ENCODE results near the gene CGB7.
A peak's percentile ranks its signal among the peaks of the same experiment; 100 is the strongest.
"Not testable (repeated sequence)": the region's sequence is repeated elsewhere in the genome, so short reads cannot be mapped to it uniquely, and the experiment has no call there.

Gene CGB7

DNA sequence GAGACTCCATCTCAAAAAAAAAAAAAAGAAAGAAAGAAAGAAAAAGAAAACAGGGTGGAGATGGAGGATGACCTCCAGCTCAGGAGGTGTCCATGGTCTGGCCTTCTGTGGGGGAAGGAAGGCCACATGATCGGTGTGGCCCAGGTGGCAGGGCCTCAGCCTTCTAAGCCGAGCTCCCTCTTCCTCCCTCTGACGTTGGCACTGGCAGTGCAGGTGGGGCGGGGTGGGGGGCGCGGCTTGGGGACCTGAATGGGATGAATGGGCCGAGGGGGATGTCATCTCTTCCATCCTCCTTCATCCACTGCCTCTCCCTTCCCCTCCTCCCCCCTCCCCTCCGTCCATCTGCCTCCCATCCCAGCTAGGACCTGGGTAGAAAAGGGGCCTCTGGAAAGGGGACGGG lies 17.8 kb downstream of the CGB7 start:
- not testable (repeated sequence) for DNase-seq

DNA sequence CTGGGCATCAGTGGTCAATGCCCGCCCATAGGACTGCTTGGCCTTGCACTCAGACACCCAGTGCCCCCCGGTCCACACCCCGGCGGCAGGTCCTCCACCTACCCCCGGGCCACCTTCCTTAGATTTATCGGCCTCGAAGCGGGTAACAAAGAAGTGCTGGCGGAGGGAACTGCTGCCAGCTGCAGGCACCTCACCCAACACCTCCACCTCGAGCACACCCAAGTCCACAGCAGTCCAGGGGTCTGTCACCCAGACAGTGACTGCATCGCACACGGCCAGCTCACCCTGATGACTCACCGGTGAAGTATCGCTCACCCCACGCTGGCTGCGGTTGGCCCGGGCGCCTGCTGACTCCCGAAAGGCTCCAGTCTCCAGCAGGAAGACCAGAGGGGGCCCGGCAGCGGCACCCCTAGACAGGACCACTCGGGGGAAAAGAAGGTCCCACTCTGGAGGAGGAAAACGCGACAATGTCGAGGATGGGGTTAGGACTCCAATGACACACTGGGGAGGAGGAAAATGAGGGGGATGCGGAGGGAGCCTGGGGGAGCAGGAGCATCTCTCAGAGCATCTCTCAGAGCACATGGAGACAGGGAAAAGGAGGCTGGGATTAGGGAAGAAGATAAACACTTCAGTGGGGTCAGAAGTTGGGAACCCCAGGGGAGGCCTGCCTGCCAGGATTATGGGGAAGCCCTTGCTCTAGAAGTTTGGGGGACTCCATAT lies 18.8 kb downstream of the CGB7 start:
- not testable (repeated sequence) for DNase-seq

DNA sequence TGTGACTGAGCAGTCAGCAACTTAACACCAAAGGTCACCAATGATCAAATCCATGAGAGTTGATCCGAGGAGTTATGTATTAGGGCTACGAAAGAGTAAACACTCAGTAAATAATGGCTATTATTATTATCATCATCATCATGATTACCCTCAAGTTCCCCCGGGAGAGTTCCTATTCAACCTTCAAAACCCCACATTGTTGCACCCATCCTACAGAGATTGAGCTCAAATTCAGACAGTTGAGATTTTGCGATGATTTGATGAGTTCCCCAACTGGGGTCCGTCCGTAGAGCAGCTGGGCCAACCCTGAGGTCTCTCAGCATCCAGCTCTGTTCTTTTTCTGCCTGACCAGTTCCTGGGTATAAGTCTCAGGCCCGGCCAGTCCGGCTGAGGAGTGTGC lies 19.4 kb downstream of the CGB7 start:
- not testable (repeated sequence) for DNase-seq

DNA sequence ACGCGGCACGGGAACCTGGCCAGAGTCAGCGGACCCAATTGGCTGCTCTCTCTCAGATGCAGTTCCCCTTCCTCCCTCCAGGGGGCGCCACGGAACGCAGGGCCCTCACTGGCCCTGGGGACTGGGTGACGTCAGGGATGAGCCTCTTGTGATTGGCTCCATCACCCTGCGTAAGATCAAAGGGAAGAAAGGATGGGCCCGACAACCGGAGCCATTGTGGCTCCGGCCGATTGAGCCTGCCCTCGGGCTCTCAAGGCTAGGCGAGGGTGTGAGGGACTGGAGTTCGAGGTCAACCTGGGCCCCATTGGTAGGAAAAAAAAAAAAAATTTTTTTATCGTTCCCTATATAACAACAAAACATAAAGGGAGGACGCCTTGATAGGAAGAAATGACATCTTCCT lies 20.7 kb downstream of the CGB7 start, which contains the start of gene CGB1:
TSS of gene CGB1 (minus strand) at position 81 of the 400 bp plus-strand sequence. CDS start 184 bp downstream, outside the sequence.
- peak; percentile 74 for DNase-seq

DNA sequence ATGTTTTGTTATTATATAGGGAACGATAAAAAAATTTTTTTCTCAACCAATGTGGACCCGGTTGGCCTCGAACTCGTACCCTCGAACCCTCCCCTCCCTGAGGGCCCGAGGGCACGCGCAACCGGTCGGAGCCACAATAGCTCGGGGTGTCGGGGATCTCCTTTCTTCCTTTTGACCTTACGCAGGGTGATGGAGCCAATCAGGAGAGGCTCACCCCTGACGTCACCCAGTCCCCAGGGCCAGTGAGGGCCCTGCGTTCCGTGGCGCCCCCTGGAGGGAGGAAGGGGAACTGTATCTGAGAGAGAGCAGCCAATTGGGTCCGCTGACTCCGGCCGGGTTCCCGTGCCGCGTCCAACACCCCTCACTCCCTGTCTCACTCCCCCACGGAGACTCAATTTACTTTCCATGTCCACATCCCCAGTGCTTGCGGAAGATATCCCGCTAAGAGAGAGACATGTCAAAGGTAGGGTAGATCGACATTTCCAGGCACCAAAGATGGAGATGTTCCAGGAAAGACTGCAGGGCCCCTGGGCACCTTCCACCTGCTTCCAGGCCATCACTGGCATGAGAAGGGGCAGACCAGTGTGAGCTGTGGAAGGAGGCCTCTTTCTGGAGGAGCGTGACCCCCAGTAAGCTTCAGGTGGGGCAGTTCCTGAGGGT lies 25.8 kb downstream of the CGB7 start, which contains the start of gene CGB2:
TSS of gene CGB2 (plus strand) at position 249 of the 660 bp plus-strand sequence. CDS start at position 455, 206 bp downstream.
- peak; percentile 91 for DNase-seq

DNA sequence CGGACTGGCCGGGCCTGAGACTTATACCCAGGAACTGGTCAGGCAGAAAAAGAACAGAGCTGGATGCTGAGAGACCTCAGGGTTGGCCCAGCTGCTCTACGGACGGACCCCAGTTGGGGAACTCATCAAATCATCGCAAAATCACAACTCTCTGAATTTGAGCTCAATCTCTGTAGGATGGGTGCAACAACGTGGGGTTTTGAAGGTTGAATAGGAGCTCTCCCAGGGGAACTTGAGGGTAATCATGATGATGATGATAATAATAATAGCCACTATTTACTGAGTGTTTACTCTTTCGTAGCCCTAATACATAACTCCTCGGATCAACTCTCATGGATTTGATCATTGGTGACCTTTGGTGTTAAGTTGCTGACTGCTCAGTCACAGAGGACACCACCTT lies 27.2 kb downstream of the CGB7 start:
- not testable (repeated sequence) for DNase-seq

DNA sequence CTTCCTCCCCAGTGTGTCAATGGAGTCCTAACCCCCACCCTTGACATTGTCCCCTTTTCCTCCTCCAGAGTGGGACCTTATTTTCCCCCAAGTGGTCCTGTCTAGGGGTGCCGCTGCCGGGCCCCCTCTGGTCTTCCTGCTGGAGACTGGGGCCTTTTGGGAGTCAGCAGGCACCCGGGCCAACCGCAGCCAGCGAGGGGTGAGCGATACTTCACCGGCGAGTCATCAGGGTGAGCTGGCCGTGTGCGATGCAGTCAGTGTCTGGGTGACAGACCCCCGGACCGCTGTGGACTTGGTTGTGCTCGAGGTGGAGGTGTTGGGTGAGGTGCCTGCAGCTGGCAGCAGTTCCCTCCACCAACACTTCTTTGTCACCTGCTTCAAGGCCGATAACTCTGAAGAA lies 27.8 kb downstream of the CGB7 start:
- not testable (repeated sequence) for DNase-seq

DNA sequence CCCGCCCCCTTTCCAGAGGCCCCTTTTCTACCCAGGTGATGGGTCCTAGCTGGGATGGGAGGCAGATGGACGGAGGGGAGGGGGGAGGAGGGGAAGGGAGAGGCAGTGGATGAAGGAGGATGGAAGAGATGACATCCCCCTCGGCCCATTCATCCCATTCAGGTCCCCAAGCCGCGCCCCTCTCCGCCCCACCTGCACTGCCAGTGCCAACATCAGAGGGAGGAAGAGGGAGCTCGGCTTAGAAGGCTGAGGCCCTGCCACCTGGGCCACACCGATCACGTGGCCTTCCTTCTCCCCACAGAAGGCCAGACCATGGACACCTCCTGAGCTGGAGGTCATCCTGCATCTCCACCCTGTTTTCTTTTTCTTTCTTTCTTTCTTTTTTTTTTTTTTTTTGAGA lies 28.9 kb downstream of the CGB7 start:
- not testable (repeated sequence) for DNase-seq

DNA sequence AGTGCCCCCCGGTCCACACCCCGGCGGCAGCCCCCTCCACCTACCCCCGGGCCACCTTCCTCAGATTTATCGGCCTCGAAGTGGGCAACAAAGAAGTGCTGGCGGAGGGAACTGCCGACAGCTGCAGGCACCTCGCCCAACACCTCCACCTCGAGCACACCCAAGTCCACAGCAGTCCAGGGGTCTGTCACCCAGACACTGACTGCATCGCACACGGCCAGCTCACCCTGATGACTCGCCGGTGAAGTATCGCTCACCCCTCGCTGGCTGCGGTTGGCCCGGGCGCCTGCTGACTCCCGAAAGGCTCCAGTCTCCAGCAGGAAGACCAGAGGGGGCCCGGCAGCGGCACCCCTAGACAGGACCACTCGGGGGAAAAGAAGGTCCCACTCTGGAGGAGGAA lies 31.9 kb downstream of the CGB7 start:
- not testable (repeated sequence) for DNase-seq

DNA sequence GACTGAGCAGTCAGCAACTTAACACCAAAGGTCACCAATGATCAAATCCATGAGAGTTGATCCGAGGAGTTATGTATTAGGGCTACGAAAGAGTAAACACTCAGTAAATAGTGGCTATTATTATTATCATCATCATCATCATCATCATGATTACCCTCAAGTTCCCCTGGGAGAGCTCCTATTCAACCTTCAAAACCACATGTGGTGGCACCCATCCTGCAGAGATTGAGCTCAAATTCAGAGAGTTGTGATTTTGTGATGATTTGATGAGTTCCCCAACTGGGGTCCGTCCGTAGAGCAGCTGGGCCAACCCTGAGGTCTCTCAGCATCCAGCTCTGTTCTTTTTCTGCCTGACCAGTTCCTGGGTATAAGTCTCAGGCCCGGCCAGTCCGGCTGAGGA lies 32.5 kb downstream of the CGB7 start:
- DNase-seq: not testable (repeated sequence)

DNA sequence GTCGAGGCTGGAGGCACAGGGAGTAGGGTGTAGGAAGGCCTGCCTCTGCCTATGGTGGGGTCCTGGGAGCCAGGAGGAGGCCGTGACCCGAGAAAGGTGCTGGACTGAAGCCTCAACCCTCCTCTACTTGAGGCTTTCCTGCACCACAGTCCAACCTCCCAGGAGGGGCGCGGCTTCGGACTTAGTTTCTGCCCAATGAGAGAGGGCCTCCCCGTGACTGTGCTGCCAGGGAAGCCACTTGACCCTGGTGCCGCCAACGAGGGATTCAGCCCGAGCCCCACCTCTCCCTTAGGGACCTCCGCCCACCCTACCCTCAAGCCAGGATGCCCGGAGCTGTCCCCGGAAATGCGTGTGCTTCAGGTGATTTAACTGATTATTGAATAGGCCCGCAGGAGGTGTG lies 33.3 kb downstream of the CGB7 start, which contains the start of gene CGB3:
TSS of gene CGB3 (minus strand) at position 101 of the 400 bp plus-strand sequence. CDS start 362 bp downstream, outside the sequence.
- DNase-seq: not testable (repeated sequence)

DNA sequence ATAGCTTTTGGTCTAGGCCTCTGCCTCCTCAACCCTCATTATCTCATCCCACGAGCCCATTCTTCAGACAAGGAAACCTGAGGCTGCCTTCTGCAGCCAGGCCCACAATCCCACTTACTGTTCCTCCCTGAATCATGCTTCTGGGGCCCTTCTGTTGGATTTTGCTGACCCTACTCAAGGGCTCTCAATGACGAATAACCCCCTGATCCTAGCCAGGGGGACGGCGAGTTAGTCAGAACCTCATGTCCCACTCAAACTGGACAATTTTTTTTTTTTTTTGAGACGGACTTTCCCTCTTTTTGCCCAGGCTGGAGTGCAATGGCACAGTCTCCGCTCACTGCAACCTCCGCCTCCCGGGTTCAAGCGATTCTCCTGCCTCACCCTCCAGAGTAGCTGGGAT lies 35.4 kb downstream of the CGB7 start:
- DNase-seq: no peak

DNA sequence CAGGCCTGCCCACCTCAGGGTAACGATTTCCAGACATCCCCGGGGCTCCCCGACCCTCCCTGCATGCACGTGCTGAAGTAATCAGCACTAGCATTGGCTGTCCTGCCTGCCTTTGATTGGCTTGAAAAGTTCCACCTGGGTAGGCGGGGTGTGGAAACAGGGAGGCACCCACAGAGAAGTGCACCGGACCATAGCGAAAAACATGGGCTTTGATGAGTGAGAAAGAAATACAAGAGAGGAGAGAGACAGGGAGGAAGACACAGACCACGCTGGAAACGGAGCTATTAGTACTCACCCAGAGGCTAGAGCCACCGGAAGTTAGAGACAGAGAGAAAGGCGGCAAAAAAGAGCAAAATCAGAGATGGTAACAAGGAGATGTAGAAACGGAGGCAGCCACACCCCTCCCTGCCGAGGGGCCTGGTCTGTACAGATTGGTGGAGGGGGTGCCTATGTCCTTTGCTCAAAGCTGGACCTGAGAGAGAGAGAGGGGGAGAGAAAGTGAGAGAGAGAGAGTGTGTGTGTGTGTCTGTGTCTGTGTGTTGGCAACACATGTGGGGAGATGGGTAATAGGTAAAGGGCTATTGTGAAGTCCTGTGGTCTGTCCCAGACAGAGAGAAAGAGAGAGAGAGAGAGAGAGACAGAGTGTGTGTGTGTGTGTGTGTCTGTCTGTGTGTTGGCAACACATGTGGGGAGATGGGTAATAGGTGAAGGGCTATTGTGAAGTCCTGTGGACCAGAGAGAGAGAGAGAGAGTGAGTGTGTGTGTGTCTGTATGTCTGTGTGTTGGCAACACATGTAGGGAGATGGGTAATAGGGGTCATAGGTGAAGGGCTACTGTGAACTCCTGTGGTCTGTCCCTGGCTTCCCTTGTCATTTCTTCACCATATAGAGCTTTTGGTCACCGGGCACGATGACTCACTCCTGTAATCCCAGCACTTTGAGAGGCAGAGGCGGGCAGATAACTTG lies 36.3 kb downstream of the CGB7 start:
- DNase-seq: no peak

DNA sequence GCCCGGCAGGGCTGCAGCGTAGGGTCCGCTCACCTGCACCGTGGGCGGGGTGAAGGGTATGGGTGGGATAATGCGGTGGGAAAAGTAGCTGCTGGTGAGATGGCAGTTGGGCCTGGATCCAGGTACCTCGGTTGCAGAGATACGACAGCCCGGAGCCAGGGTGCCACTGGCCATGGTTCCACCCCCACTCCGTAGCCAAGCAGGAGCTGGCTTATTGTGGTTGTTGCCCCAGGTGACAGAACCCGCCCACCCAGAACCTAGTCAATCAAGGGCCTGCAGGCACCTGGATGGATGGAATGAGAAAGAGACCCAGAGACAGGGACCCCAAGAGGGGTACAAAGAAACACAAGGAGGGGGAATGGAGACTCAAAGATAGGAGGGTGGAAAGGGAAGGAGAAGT lies 37.2 kb downstream of the CGB7 start:
- DNase-seq: peak; percentile 22

DNA sequence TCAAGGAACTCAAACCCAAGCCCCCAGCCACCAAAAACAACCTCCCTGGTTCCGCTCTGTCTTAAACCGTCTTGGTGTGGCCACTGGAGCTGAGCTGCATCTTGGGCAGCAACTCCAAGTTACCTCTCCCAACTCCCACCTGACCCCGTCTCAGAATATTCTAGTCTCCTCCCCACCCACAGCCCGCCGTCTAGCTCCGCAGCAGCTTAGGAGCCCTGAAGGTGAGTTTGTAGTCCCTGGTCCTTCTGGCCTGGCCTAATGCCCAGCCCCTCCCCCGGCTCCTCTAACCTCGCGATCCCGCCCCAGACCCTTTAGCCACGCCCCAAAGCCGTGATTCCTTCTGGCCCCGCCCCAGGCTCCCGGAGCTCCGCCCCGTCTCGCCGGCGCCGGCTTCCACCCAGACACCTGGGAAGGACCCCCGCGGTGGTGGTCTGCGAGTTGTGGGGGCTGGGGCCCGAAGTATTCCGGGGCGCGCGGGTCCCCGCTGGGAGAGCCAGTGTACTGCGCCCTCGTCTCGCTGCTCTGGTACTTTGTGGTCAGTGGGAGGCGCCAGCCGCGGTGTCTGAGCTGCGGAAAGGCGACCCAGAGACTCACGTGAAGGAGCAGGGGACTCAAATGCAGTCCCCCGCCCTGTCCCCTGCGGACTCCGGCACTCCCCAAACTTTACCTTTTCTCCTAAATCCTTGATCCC lies 38.2 kb downstream of the CGB7 start:
- peak; percentile 65 for DNase-seq

DNA sequence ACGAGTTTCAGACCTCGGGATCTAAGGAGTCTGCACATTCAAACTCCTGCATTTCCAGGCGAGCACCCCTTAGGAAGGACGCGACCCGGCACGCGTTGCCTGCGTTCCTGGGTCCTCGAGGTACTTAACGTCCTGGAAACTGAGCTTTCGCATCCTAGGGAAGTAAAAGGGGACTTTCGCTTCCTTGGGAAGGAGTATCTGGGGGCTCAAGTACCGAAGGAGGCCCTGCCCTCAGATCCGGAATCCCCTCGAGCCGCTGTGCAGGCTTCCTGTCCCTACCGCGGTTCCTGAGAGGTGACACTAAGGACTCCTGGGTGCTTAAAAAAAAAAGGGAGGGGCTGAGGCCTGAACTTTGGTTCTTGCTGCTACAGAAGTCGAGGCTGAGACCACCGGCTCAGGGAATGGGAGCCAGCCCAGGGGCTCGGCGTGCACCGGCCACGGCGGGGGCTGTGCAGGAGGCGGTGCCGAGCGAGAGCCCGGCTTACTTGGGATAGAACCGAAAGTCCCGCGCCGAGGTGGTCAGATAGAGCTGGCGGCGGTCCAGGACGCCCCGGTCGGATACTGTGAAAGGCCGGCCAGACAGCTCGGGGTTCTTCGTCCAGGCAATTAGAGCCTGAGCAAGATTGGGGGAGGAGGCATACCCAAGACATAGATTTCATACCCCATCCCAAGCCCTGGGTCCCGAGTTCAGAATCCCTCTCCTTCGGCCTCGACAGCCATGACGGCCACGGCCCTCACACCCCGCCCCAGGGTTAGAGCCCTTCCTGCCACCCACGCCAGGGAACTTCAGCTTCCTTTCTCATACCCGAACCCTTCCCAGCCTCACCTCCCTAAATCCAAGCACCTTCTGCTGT lies 38.9 kb downstream of the CGB7 start:
- DNase-seq: not testable (repeated sequence)

DNA sequence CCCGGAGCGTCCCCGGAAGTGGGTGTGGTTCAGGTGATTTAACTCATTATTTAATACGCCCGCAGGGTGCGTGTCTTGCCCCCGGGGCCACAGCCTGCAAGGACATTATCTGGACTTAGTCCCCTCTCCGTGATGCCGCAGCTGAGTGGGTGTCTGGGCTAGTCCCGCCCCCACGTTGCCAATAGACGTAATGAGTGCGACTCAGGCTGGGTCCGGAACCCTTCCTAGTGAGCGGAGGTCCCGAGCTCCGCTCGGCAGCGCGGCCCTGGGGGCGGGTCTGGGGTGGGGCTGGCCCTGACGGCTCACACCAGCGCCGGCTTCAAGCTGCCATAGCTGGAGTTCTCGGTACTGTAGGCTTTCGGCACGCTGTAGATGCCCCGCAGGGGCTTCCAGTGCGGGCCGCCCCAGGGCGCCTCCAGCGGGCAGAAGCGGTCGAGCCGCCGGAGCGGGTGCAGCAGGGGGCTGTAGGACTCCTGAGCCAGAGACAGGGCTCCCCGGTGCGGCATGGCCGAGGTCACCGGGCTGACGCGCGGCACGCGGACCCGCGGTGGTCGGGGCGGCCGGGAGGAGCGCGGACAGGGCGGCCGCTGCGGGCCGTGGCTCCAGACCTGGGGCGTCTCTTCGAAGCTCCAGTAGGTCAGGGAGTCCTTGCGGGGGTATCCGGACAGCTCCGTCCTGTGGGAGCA lies 39.7 kb downstream of the CGB7 start:
- DNase-seq: peak; percentile 51

DNA sequence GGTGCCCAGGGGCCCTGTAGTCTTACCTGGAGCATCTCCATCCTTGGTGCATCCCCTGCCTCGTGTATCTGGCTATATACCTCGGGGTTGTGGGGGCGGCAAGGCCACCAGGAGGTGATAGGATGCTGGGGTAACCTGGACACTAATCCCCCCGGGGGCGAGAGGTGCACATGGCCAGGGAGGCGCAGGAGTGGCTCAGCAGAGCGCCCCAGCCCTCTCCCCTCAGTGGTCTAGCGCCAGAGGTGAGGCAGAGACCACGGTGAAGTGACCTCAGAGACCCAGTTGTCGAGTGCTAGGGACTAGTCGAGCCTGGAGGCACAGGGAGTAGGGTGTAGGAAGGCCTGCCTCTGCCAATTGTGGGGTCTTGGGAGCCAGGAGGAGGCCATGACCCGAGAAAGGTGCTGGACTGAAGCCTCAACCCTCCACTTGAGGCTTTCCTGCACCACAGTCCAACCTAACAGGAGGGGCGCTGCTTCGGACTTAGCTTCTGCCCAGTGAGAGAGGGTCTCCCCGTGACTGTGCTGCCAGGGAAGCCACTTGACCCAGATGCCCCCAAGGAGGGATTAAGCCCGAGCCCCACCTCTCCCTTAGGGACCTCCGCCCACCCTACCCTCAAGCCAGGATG lies 40.4 kb downstream of the CGB7 start, which contains the start of gene LHB:
TSS of gene LHB (minus strand) at position 51 of the 625 bp plus-strand sequence. CDS start at position 41, 10 bp downstream.
- DNase-seq: no peak

DNA sequence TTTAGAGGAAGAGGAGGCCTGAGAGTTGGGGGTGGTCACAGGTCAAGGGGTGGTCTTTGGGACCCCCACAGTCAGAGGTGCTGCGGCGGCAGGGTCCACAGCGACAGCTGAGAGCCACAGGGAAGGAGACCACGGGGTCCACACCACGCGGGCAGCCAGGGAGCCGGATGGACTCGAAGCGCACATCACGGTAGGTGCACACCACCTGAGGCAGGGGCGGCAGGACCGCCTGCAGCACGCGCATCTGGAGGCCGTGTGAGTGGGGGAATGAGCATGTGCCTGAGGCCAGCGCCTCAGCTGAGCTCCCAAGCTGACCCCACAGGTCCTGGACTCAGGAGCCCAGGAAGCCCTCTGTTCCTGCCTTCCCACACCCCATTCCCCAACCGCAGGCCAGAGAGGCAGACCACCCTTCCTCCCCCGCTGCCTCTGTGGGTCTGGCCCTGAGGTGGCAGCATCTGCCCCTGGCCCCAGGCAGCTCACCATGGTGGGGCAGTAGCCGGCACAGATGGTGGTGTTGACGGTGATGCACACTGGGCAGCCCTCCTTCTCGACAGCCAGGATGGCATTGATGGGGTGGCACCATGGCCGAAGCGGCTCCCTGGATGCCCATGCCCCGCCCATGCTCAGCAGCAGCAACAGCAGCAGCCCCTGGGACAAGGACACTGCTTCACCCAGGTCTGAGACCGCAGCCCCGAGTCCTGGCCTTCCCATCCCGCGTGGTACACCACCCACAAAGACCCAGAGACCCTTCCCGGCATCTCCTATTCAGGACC lies 41.3 kb downstream of the CGB7 start:
- DNase-seq: no peak

Data from NCI-H1436 (cell line).